Hematopoietic multipotent progenitor cell treated with erythropoietin and hydrocortisone succinate and interleukin-3 and kit ligand, for 15 days (in vitro differentiated cells): ENCODE results near the gene NUBPL.
"Not testable (repeated sequence)": the region's sequence is repeated elsewhere in the genome, so short reads cannot be mapped to it uniquely, and the experiment has no call there.

Experiments used
- DNase-seq: peaks from one replicate; pipeline ENCODE4 v3.0.0-alpha.2; 2015; ENCODE audit warnings: low spot score

NUBPL gene

DNA sequence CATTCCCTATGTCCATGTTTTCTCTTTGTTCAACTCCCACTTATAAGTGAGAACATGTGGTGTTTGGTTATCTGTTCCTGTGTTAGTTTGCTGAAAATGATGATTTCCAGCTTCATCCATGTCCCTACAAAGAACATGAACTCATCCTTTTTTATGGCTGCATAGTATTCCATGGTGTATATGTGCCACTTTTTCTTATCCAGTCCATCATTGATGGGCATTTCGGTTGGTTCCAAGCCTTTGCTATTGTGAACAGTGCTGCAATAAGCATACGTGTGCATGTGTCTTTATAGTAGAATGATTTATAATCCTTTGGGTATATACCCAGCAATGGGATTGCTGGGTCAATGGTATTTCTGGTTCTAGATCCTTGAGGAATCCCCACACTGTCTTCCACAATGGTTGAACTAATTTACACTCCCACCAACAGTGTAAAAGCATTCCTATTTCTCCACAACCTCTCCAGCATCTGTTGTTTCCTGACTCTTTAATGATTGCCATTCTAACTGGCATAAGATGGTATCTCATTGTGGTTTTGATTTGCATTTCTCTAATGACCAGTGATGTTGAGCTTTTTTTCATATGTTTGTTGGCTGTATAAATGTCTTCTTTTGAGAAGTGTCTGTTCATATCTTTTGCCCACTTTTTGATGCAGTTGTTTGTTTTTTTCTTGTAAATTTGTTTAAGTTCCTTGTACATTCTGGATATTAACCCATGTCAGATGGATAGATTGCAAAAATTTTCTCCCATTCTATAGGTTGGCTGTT, 252.7 kb downstream of the NUBPL start:
- DNase-seq = not testable (repeated sequence)

DNA sequence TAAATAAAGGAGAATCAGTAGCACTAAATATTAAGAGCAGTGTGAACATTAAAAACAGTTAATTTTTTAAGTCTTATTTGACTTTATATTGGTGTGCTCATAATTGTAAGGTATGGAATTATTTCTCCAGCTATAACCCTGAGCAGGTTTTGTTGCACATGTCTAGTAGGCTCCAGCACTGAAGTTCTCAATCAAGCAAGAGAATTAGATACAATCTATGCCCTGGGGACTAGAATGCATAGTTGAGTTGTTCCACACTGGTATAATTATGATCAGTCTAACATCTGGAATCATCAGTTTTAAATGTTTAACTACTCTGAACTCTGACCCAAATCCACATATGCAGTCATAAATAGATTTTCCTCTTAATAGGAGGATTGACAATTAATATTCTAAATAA, 258.1 kb downstream of the NUBPL start:
- DNase-seq = no peak

DNA sequence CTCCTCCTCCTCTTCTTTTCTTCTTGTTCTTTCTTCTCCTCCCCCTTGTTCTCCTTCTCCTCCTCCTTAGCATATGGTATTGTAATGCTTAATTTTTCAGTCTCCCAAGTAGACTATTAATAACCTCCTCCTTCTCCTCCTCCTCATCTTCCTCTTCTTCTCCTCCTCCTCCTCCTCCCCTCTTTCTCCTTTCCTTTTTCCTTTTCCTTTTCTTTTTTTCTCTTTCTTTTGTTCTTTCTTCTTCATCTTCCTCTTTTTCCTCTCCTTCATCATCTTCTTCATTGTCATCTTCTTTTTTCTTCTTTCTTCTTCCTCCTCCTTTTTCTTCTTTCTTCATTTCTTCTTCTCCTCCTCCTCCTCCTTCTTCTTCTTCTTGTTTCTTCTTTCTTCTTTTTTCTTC, 264.3 kb downstream of the NUBPL start:
- no peak for DNase-seq

DNA sequence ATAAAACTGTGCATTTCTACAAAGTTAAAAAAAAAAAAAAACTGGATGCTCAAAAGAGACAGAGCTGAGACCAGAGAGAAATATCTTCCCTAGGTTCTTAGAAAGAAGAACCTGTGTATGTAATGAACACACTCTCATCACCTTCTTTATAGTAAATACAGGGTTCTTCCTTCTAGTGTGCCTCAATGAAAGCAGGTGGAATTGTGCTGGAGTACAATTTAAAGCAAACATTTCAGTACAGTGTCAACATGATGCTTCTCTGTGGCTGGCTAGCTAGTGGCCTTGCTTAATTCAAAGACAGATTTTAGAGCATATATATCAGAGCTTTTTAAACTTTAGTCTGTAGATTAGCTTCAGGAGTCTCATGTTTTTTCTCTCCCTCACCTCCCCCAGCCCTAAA, 266.1 kb downstream of the NUBPL start:
- no peak for DNase-seq

DNA sequence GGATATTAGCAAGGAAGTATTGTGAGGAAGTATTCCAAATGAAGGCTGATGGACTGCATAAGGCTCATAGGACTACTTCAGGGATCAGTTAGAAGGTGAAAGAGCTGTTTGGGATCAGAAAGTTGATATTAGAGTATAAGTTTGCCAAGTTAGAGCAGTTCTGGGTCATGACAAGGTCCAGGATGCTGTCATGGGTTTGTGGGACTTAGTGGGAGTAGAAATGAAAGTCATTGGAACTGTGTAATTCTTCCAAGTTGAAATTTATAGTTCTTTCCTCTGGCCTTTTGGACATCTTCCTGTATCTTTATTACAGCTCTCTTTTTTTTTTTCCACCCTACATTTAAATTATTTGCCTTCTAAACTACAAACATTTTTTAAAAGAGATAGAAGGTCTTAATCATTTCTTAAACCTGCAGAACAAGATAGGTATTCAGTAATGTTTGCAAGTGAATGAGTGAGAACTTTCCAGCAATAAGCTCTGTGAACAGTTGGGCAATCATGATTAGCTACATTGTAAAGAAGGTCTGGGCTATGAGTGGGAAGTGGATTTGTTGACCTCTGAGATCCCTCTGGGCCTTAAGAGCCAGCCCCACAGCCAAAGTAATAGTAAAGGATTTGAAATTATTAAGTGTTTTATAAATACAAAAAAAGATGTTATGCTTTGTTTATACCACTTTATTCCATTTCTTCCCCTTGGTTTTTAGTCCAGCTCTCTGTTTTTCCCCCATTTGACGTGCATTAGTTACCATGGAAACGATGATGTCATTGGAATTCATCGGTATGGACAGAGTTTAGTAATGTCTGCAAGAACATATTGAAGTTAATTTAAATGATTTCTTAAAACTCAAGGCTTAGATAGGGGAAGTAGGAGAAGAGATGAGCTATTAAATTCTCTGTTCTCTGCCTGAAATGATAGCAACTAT, 268.0 kb downstream of the NUBPL start:
- no peak for DNase-seq

DNA sequence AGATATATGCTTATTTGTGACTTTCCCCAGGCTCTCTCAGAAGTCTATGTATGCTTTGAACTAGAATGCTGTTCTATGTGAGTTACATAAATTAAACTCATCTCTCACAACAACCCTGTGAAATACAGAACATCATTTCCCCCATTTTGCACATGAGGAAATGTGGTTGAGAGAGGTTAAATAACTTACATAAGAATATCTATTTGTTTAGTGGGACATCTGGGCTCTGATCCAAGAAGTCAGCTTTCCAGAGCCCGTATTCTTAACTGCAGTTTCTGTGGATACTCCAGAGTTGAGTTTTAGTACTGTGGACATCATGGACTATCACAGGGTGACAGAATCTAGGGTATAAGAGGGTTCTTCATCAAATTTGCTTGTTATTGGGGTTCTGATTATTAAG, 273.4 kb downstream of the NUBPL start:
- no peak for DNase-seq

DNA sequence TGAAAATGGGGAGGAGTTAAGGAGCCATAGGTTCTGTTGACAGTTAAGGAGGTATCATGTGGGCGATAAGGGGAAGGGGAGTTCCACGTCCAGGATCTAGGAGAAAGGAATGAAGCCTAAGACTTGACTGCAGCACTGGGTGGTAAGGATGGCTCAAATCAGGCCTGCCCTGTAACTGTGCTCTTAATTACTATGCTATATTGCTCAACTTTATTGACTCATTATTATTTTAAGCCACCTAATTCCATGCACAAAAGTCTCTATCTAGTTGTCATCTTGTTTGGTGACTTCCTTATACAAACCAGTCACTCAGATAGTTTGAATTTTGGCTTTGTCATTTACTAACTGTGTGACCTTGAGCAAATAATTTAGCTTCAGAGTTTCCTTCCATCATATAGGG, 273.8 kb downstream of the NUBPL start:
- DNase-seq = no peak

DNA sequence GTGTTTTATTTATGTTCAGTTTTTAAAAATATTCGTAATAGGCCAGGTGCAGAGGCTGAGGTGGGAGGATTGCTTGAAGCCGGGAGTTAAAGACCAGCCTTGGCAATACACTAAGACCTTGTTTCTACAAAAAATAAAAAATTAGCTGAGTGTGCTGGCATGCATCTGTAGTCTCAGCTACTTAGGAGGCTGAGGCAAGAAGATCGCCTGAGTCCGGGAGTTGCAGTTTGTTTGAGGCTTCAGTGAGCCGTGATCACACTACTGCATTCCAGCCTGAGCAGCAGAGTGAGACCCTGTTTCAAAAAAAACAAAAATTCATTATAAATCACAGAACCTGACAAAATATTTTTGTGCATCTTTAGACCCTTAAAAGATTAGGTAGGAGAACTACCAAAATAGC, 275.8 kb downstream of the NUBPL start:
- DNase-seq = no peak

DNA sequence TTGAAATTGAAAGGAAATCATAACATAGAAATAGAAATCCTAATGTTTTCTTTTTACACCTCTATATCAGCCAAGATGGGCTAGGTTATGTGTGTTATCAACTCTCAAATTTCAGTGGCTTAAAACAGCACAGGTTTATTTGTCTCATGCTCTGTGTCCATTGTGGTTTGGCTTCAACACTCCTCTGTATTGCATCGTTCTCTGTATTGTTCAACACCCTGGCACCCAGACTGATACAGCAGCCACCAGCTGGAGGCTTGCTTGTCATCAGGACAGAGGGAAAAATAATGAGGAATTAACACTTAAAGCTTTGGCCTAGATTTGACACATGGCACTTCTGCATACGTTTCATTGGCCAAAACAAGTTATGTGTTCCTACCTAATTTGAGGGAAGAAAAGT, 281.7 kb downstream of the NUBPL start:
- no peak for DNase-seq

DNA sequence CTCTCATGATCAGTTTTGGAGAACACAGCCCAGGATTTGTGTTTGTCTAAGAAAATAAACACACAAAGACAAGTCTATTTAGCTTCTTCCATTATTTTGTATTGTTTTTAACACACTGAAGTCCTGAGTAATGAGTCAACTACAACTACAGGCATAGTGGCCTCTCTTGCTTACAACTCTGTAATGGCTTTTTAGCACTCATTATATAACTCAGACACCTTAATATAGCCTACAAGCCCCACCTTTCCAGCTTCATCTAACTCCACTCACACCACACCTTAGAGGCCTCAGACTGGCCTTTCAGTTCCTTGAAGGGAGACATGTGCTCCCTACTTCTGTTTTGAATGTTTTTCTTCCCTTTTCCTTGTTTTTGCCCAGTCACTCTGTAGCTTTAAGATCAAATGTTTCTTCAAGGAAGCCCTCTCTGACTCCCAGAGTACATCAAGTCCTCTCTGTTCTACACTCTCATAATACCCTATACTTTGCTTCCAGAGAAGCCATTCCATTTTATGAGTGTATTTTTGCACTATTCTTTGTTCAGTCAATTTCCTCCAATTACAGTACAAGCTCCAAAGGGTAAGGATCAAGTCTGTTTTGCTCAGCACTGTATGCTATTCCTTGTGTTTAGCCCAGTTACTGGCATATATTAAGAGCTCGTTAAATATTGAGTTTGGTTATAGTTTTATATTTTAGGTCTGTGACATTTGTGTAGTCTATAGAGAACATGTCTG, 282.3 kb downstream of the NUBPL start:
- no peak for DNase-seq

DNA sequence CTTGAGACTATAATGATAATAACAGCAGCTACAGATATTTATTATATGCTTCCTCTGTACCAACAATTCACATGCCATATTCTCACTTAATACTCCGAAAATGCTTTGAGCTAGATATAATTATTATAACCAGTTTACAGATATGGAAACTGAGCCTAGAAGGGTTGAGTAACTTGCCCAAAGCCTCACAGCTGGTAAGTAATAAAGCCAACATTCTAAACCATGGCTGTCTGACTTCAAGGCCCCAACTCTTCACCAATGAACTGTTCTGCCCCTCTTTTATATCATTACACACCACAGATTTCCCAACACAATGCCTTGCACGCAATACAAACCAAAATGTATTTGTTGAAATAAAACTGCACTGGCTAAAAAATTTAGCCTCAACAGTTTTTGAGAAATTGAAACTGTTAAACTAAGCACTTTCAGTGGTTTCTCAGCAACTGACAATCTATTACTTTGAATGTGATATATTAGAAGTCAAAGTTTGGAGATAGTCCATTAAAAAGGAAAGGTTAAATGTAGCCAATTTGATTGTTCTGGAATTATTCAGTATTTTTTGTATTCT, 293.4 kb downstream of the NUBPL start:
- DNase-seq = no peak

DNA sequence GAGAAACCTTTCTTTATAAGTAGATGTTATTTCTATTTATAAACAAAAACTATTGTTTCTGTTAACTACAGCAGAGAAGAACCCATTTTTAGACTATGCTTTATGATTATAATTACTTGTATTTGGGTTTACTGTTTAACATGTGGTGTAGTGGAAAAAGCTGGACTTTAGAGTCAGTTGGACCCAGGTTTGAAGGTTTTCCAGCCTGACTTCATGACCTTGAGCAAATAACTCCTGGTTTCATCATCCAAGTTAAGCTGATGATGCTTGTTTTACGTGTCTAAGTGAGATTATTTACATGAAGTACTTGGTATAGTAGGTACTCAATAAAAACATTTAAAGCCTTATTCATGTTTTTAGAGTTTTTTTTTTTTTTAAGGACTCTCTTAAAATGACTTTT, 294.1 kb downstream of the NUBPL start:
- DNase-seq = no peak

DNA sequence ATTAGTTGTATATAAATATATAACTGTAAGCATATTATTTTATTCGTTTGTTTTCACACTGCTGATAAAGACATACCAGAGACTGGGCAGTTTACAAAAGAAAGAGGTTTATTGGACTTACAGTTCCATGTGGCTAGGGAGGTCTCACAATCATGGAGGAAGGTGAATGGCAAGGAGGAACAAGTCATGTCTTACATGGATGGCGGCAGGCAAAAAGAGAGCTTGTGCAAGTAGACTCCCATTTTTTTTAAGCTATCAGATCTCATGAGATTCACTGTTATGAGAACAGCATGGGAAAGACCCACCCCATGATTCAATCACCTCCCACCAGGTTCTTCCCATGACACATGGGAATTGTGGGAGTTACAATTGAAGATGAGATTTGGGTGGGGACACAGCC, 294.8 kb downstream of the NUBPL start:
- not testable (repeated sequence) for DNase-seq

DNA sequence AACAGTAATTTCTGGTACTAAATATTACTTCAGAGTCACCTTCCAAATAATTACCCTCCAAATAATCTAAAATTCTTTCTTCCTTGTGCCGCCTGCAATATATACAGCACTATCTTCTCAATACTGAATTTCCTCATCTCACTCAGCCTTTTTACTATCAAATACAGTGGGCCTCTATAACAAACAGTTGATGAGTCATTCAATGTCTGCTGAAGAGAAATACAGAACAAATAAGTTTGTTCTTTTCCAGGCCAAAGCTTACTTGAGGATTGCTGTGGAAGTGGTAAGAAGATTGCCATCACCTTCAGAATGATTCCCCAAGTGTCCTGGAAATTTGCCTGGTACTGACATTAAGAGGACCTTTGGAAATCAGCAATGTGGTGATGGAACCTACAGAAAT, 297.7 kb downstream of the NUBPL start:
- DNase-seq = no peak

DNA sequence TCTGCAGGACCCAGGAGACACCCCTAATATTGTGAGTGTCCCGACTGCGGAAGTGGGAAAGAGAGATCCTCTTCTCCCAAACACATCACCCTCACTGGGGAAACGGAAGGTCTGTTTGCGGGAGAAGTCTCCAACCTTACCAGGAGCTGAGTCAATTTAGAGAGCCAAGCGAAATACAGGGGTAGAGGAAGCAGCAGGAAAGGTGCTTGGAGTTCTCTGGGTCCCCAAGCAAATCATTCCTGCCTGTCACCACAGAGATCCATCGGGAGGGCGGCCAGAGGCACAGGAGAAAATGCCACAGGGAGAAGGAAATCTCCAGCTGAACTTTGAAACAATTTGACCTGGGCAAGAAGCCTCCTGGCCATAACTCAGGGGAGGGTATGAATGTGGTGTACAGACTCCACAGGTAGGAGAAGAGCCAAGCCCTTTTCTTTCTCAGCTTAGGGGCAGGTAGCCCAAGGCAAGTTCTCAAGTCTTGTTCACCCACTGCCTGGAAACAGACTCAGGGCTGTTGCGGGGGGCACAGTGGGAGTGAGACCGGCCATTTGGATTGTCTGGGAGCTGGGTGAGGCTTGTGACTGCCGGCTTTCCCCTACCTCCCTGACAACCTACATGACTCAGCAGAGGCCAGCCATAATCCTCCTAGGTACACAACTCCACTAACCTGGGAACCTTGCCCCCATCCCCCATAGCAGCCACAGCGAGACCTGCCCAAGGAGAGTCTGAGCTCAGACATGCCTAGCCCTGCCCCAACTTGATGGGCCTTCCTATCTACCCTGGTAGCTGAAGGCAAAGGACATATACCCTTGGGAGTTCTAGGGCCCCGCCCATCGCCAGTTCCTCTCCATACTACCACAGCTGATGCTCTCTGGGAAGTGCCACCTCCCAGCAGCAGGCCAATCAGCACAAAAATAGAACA, 304.0 kb downstream of the NUBPL start:
- no peak for DNase-seq

DNA sequence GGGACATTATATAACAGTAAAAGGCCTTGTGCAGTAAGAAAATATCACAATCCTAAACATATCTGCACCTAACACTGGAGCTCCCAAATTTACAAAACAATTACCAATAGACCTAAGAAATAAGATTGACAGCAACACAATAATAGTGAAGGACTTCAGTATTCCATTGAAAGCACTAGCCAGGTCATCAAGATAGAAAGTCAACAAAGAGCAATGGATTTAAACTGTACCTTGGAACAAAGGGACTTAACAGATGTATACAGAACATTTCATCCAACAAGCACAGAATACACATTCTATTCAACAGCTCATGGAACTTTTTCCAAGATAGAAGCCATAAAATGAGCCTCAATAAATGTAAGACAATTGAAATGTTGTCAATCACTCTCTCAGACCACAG, 306.4 kb downstream of the NUBPL start:
- DNase-seq = no peak

DNA sequence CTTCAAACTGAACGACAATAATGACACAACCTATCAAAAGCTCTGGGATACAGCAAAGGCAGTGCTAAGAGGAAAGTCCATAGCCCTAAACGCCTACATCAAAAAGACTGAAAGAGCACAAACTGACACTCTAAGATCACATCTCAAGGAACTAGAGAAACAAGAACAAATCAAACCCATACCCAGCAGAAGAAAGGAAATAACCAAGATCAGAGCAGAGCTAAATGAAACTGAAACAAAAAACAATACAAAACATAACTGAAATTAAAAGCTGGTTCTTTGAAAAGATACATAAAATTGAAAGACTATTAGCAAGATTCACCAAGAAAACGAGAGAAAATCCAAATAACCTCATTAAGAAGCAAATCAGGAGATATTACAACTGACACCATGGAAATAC, 306.9 kb downstream of the NUBPL start:
- DNase-seq = not testable (repeated sequence)

DNA sequence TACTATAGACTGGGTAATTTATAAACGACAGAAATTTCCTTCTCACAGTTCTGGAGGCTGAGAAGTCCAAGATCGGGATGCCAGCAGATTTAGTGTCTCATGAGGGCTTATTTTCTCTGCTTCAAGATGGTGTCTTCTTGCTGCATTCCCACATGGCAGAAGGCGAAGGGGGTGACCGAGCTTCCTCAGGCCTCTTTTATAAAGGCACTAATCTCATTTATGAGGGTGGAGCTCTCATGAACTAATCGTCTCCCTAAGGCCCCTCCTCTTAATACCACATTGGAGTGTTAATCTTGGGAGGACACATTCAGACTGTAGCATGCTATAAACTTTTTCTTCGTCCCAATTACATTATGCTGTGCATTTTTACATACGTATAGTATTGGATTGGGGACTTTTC, 315.5 kb downstream of the NUBPL start:
- no peak for DNase-seq

DNA sequence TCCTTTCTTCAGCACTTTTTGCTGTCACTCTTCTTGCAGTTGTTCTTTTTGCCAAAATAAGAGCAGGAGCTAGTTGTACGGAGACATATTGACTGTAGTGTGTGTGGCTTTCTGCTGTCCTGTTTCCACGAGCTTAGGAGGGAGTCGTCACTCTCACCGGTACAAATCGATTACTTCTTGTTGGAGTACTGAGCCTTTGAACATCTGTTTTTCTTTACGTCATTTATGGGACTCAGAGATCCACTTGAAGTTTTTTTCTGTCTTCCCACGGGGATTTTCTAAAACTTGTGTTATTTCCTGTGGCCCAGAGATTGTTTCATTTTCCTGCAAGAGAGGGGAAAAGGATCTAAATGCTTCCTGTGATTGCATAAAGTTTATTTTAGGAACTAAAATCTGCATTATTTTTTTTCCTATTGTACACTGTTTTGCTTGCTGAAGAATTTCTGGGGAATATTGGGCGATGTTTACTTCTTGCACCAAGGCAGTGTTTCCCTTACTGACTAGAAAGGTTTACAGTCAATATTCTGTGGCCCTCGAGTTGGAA, 316.1 kb downstream of the NUBPL start:
- no peak for DNase-seq

DNA sequence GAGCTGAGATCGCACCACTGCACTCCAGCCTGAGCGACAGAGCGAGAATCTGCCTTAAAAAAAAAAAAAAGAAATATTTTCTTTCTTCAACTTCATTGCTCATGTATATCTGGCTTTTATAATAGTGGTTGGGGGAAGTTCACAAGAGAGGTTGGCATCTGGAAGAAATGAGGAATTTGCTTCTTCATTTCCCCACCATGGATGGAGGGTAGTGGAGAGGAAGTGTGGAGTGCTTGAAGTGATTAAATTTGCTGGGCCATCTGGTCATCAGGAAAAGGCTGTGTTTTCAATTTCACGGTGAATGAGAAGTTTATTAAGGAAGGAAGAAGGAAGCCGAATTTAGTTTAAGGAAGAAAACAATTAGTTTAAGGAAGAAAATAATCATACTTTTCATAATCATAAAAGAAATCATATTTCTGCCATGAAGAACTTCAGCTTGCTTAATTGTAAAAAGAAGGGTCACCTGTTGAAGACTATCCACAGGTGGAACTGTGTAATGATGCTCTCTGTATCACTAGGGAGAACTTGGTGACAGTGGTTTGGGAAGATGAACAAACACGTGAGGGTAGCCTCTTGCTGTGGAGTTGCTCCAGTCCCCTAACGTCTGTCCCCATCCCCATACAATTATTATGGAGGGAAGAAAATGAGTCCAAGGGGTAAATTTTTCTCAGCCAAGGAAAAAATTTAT, 318.6 kb downstream of the NUBPL start:
- DNase-seq = no peak
